ENCODE measurements around the gene ATG16L2.
"Not testable (repeated sequence)": the region's sequence is repeated elsewhere in the genome, so short reads cannot be mapped to it uniquely, and the experiment has no call there.

Gene ATG16L2

GRCh38 chr11:72807792-72808191, 6.4 kb upstream of the ATG16L2 start:
- H4K20me1 ChIP-seq (ENCODE audit: low read depth, low read length) = no peaks in the 10 kb centered on the region
- no peak overlapping the region for H3K4me2 ChIP-seq (ENCODE audit: low read depth, low read length, poor library complexity, severe bottlenecking)
- H2AFZ ChIP-seq (ENCODE audit: low read depth, low read length, severe bottlenecking) = no peak overlapping the region
- no peak overlapping the region for H3K9ac ChIP-seq (ENCODE audit: low read length)
- peaks cover 14% of the 10 kb centered on the region for H3K79me2 ChIP-seq (ENCODE audit: insufficient read depth, low read length)
- no peaks in the 10 kb centered on the region for H3K36me3 ChIP-seq (ENCODE audit: low read length)
- no peaks in the 10 kb centered on the region for H3K9me2 ChIP-seq (replicated peaks; ENCODE audit: insufficient read depth, low read length)
- H3K4me3 ChIP-seq (ENCODE audit: insufficient read depth, low read length, poor library complexity, severe bottlenecking) = no peak overlapping the region
- no peaks in the 10 kb centered on the region for H3K9me3 ChIP-seq (ENCODE audit: insufficient read depth, low read length)
- H3K27ac ChIP-seq (ENCODE audit: low read depth, low read length) = no peak overlapping the region
- no peak for TF ChIP-seq EZH2phosphoT487 (conservative IDR thresholded peaks at IDR 0.05; ENCODE audit: low read length)
- TF ChIP-seq, protein P1, sequence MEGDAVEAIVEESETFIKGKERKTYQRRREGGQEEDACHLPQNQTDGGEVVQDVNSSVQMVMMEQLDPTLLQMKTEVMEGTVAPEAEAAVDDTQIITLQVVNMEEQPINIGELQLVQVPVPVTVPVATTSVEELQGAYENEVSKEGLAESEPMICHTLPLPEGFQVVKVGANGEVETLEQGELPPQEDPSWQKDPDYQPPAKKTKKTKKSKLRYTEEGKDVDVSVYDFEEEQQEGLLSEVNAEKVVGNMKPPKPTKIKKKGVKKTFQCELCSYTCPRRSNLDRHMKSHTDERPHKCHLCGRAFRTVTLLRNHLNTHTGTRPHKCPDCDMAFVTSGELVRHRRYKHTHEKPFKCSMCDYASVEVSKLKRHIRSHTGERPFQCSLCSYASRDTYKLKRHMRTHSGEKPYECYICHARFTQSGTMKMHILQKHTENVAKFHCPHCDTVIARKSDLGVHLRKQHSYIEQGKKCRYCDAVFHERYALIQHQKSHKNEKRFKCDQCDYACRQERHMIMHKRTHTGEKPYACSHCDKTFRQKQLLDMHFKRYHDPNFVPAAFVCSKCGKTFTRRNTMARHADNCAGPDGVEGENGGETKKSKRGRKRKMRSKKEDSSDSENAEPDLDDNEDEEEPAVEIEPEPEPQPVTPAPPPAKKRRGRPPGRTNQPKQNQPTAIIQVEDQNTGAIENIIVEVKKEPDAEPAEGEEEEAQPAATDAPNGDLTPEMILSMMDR (IDR thresholded peaks at IDR 0.05; ENCODE audit: insufficient read depth, low read length, poor library complexity, severe bottlenecking) = no peak
- no peaks in the 10 kb centered on the region for H3K27me3 ChIP-seq (ENCODE audit: low read length)
- H3F3A ChIP-seq (ENCODE audit: insufficient read depth) = peaks cover 5% of the 10 kb centered on the region

DNA sequence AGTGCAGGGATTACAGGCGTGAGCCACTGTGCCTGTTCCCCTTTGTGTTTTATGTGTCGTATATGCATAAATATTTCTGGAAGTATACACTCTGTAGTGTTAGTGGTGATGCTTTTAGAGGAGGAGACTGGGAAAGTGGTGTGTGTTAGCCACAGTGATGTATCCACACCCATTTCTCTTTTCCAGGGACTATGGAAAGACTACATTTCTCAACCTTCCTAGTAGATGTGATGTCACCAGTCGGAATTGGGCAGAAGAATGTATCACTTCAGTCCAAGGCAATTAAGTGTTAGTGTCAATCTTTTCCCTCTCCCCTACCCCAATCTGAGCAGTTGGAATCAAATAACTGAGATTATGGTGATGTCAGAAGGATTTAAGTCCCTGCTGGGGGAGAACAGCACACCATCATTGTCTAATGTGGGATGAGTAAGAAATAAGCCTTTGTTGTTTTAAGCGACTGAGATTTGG, 5.8 kb upstream of the ATG16L2 start:
- no peak for TF ChIP-seq EZH2phosphoT487 (conservative IDR thresholded peaks at IDR 0.05; ENCODE audit: low read length)
- TF ChIP-seq, protein P1 (IDR thresholded peaks at IDR 0.05; ENCODE audit: insufficient read depth, low read length, poor library complexity, severe bottlenecking) = no peak
- no peak overlapping the region for H3K27ac ChIP-seq (ENCODE audit: low read depth, low read length)
- no peaks in the 10 kb centered on the region for H3K27me3 ChIP-seq (ENCODE audit: low read length)
- H3K79me2 ChIP-seq (ENCODE audit: insufficient read depth, low read length) = peaks cover 19% of the 10 kb centered on the region
- H3K36me3 ChIP-seq (ENCODE audit: low read length) = no peaks in the 10 kb centered on the region
- H3K9me2 ChIP-seq (replicated peaks; ENCODE audit: insufficient read depth, low read length) = no peaks in the 10 kb centered on the region
- peaks cover 8% of the 10 kb centered on the region for H3F3A ChIP-seq (ENCODE audit: insufficient read depth)
- no peak overlapping the region for H2AFZ ChIP-seq (ENCODE audit: low read depth, low read length, severe bottlenecking)
- no peak overlapping the region for H3K4me2 ChIP-seq (ENCODE audit: low read depth, low read length, poor library complexity, severe bottlenecking)
- H3K4me3 ChIP-seq (ENCODE audit: insufficient read depth, low read length, poor library complexity, severe bottlenecking) = no peak overlapping the region
- no peak overlapping the region for H3K9ac ChIP-seq (ENCODE audit: low read length)
- H4K20me1 ChIP-seq (ENCODE audit: low read depth, low read length) = no peaks in the 10 kb centered on the region
- H3K9me3 ChIP-seq (ENCODE audit: insufficient read depth, low read length) = no peaks in the 10 kb centered on the region

DNA sequence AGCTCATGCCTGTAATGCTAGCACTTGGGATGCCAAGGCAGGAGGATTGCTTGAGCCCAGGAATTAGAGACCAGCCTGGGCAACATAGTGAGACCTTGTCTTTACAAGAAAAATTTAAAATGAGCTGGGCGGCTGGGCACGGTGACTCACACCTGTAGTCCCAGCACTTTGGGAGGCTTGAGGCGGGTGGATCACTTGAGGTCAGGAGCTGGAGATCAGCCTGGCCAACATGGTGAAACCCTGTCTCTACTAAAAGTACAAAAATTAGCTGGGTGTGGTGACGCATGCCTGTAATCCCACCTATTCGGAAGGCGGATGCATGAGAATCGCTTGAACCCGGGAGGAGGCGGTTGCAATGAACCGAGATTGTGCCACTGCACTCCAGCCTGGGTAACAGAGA, 2.5 kb upstream of the ATG16L2 start:
- not testable (repeated sequence) for H3K27me3 ChIP-seq (ENCODE audit: low read length); H3K9me2 ChIP-seq (replicated peaks; ENCODE audit: insufficient read depth, low read length); H3K4me3 ChIP-seq (ENCODE audit: insufficient read depth, low read length, poor library complexity, severe bottlenecking); H4K20me1 ChIP-seq (ENCODE audit: low read depth, low read length); H2AFZ ChIP-seq (ENCODE audit: low read depth, low read length, severe bottlenecking); H3K36me3 ChIP-seq (ENCODE audit: low read length); H3K9ac ChIP-seq (ENCODE audit: low read length); H3K9me3 ChIP-seq (ENCODE audit: insufficient read depth, low read length); H3K27ac ChIP-seq (ENCODE audit: low read depth, low read length)
- H3K4me2 ChIP-seq (ENCODE audit: low read depth, low read length, poor library complexity, severe bottlenecking) = peak overlapping the region; percentile 89
- H3K79me2 ChIP-seq (ENCODE audit: insufficient read depth, low read length) = peaks cover 24% of the 10 kb centered on the region
- peaks cover 14% of the 10 kb centered on the region for H3F3A ChIP-seq (ENCODE audit: insufficient read depth)

- TF ChIP-seq EZH2phosphoT487 (conservative IDR thresholded peaks at IDR 0.05; ENCODE audit: low read length) = no peak
- TF ChIP-seq, protein P1 (IDR thresholded peaks at IDR 0.05; ENCODE audit: insufficient read depth, low read length, poor library complexity, severe bottlenecking) = no peak
- Histone ChIP-seq H2AFZ (ENCODE audit: low read depth, low read length, severe bottlenecking) (no peak overlapping the region), H3K36me3 (ENCODE audit: low read length) (no peaks in the 10 kb centered on the region), H3K4me3 (ENCODE audit: insufficient read depth, low read length, poor library complexity, severe bottlenecking) (peak overlapping the region; percentile 85), H3K27me3 (ENCODE audit: low read length) (no peaks in the 10 kb centered on the region), H3K27ac (ENCODE audit: low read depth, low read length) (peak overlapping the region; percentile 83), H4K20me1 (ENCODE audit: low read depth, low read length) (no peaks in the 10 kb centered on the region), H3K9me3 (ENCODE audit: insufficient read depth, low read length) (no peaks in the 10 kb centered on the region), H3K4me2 (ENCODE audit: low read depth, low read length, poor library complexity, severe bottlenecking) (peak overlapping the region; percentile 89), H3K9ac (ENCODE audit: low read length) (peak overlapping the region; percentile 82), H3F3A (ENCODE audit: insufficient read depth) (peaks cover 14% of the 10 kb centered on the region), H3K9me2 (replicated peaks; ENCODE audit: insufficient read depth, low read length) (no peaks in the 10 kb centered on the region), H3K79me2 (ENCODE audit: insufficient read depth, low read length) (peaks cover 24% of the 10 kb centered on the region)
These were observed 1.6 kb upstream of the ATG16L2 start for GRCh38 chr11:72812604-72812966.
